Neuronal stem cell (in vitro differentiated cells): ENCODE data around the gene PBX4.

ENCODE experiments used
- DNase-seq: peaks from one replicate; pipeline ENCODE4 v3.0.0-alpha.2; 2013; ENCODE audit warnings: low spot score
- H2AFZ ChIP-seq: one replicate; pipeline ENCODE4 v1.6.1; 2013; ENCODE audit warnings: mild to moderate bottlenecking, low read length, inconsistent platforms
- H2AK5ac ChIP-seq: 2 replicates; pipeline ENCODE4 v1.6.1; 2013; ENCODE audit warnings: low read depth, mild to moderate bottlenecking, inconsistent platforms, low read length, moderate library complexity, mixed read lengths
- H2BK120ac ChIP-seq: 2 replicates; pipeline ENCODE4 v1.6.1; 2013; ENCODE audit warnings: low read depth, mild to moderate bottlenecking, inconsistent platforms, low read length, moderate library complexity, mixed read lengths
- H2BK12ac ChIP-seq: one replicate; pipeline ENCODE4 v1.6.1; 2013; ENCODE audit warnings: low read length, inconsistent platforms
- H2BK15ac ChIP-seq: 2 replicates; pipeline ENCODE4 v1.6.1; 2013; ENCODE audit warnings: mild to moderate bottlenecking, low read length, inconsistent platforms, mixed read lengths
- H2BK5ac ChIP-seq: one replicate; pipeline ENCODE4 v1.6.1; 2013; ENCODE audit warnings: inconsistent platforms, mild to moderate bottlenecking, low read length, moderate library complexity
- H3K14ac ChIP-seq: one replicate; pipeline ENCODE4 v1.6.1; 2013; ENCODE audit warnings: low read length, inconsistent platforms
- H3K18ac ChIP-seq: 2 replicates; pipeline ENCODE4 v1.6.1; 2013; ENCODE audit warnings: low read length, inconsistent platforms
- H3K23ac ChIP-seq: 2 replicates; pipeline ENCODE4 v1.6.1; 2013; ENCODE audit warnings: low read depth, mild to moderate bottlenecking, mixed read lengths, low read length, inconsistent platforms; ENCODE audit not compliant: poor library complexity
- H3K27ac ChIP-seq: replicated peaks from 3 replicates; pipeline ENCODE4 v1.5.1; 2013; ENCODE audit warnings: low read length, inconsistent platforms
- H3K27me3 ChIP-seq, 3 experiments: 2 replicates each; pipeline ENCODE4 v1.6.1; 2013; ENCODE audit warnings: low read length in 3 of 3, mild to moderate bottlenecking in 2 of 3, inconsistent platforms in 1 of 3, low read depth in 1 of 3, mixed read lengths in 1 of 3, moderate library complexity in 1 of 3; ENCODE audit not compliant: control insufficient read depth in 3 of 3, insufficient read depth in 3 of 3
- H3K36me3 ChIP-seq, 2 donors: replicated peaks in 1 of 2; 2 replicates each; pipeline ENCODE4 v1.6.1; 2013; ENCODE audit warnings: low read length in 2 of 2; ENCODE audit not compliant: control insufficient read depth in 2 of 2, insufficient read depth in 2 of 2
- H3K4ac ChIP-seq: 2 replicates; pipeline ENCODE4 v1.6.1; 2013; ENCODE audit warnings: inconsistent platforms, mild to moderate bottlenecking, low read length, moderate library complexity
- H3K4me1 ChIP-seq, 2 donors: 1 replicate in 1 of 2; 2 replicates in 1 of 2; pipeline ENCODE4 v1.6.1; 2013; ENCODE audit warnings: low read length in 2 of 2, low read depth in 1 of 2; ENCODE audit not compliant: control insufficient read depth in 2 of 2, insufficient read depth in 1 of 2
- H3K4me2 ChIP-seq: one replicate; pipeline ENCODE4 v1.6.1; 2013; ENCODE audit warnings: mild to moderate bottlenecking, low read length, inconsistent platforms; ENCODE audit not compliant: insufficient read depth, poor library complexity, severe bottlenecking
- H3K4me3 ChIP-seq, 2 donors: 2 replicates each; pipeline ENCODE4 v1.5.1; 2013; ENCODE audit warnings: low read length in 2 of 2, mild to moderate bottlenecking in 2 of 2, inconsistent platforms in 1 of 2, moderate library complexity in 1 of 2
- H3K79me1 ChIP-seq: one replicate; pipeline ENCODE4 v1.6.1; 2013; ENCODE audit warnings: low read depth, mild to moderate bottlenecking, inconsistent platforms, low read length, moderate library complexity
- H3K9ac ChIP-seq: one replicate; pipeline ENCODE4 v1.6.1; 2013; ENCODE audit warnings: mild to moderate bottlenecking, low read depth, low read length, inconsistent platforms; ENCODE audit not compliant: poor library complexity
- H3K9me3 ChIP-seq, 2 donors: replicated peaks in 1 of 2; 2 replicates each; pipeline versions ENCODE3 to v1.6.1; 2013; ENCODE audit warnings: low read length in 2 of 2, mild to moderate bottlenecking in 2 of 2, inconsistent platforms in 1 of 2, low read depth in 1 of 2, mixed read lengths in 1 of 2, moderate library complexity in 1 of 2; ENCODE audit not compliant: control insufficient read depth in 2 of 2, insufficient read depth in 1 of 2
- H4K8ac ChIP-seq: one replicate; pipeline ENCODE4 v1.6.1; 2013; ENCODE audit warnings: low read depth, mild to moderate bottlenecking, inconsistent platforms, low read length, moderate library complexity
- H4K91ac ChIP-seq: one replicate; pipeline ENCODE4 v1.6.1; 2013; ENCODE audit warnings: low read length, low read depth, mild to moderate bottlenecking, inconsistent platforms; ENCODE audit not compliant: poor library complexity
- WGBS, 2 donors: extraction: QIAGEN DNeasy Blood & Tissue Kit; methylation state at CpG; one replicate each; pipeline ENCODE4 v1.1.7; 2013; ENCODE audit warnings: missing lambda C conversion rate in 2 of 2, mixed read lengths in 1 of 2; ENCODE audit not compliant: insufficient read length in 2 of 2, insufficient replicate concordance in 1 of 2; ENCODE audit errors: extremely low coverage in 2 of 2; 5-methylcytosine and 5-hydroxymethylcytosine counted together

Gene PBX4

DNA sequence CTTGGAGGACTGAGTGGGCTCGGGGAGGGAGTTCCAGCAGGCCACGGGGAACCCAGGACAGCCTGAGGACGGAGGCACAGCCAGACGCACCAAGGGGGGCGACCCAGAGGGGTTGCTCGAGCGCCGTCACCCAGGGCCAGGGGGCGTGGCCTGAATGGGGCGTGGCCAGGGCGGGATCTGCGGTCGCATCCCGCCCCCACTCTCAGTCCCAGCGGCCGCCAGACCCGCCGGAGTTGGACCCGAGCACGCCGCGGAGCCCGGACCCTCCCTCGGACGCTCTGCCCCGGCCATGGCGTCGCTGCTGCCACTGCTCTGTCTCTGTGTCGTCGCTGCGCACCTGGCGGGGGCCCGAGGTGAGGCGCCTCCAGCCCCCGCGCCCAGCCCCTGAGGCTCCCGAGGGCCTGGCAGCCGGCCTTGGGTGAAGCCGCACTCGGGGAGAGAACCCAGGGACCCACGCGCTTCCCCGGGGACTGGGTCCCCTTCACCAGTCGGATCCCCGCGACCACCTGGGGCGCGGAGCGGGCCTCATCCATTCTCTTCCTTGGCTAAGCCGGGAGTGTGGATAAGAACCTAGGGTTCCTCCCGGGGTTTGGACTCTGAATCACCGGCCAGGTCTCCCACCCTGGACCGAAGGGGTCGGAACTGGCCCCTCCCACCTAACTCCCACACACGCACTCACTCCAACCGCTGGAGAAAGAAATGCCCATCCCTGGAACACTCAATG lies 80.3 kb downstream of the PBX4 start, which contains the start of gene CILP2:
TSS of gene CILP2 (plus strand) at position 205 of the 724 bp plus-strand sequence. CDS start at position 290, 85 bp downstream.
- Histone ChIP-seq H3K9me3 (peaks cover 0 to 1% of the 10 kb centered on the region in 2 donors), H4K8ac (no peak within 1 kb of the TSS), H2BK120ac (peak within 1 kb of the TSS; percentile 63), H3K9ac (peak within 1 kb of the TSS; percentile 92), H3K18ac (peak within 1 kb of the TSS; percentile 91), H2BK15ac (no peak within 1 kb of the TSS), H3K79me1 (peaks cover 2% of the 10 kb centered on the region), H3K4ac (peak within 1 kb of the TSS; percentile 67), H3K4me1 (peaks cover 0 to 7% of the 10 kb centered on the region in 2 donors), H3K4me2 (peak within 1 kb of the TSS; percentile 91), H3K23ac (peak within 1 kb of the TSS; percentile 81), H4K91ac (no peak within 1 kb of the TSS), H2AK5ac (peak within 1 kb of the TSS; percentile 90), H3K4me3 (peak within 1 kb of the TSS in 1 of 2 donors; percentile 78), H2AFZ (no peak within 1 kb of the TSS), H3K27ac (no peak within 1 kb of the TSS), H2BK12ac (no peak within 1 kb of the TSS), H3K27me3 (peaks cover 0 to 25% (median 0%) of the 10 kb centered on the region in 3 experiments), H3K36me3 (peaks cover 0 to 10% of the 10 kb centered on the region in 2 donors), H2BK5ac (peak within 1 kb of the TSS; percentile 39), H3K14ac (peak within 1 kb of the TSS; percentile 63)
- peak; percentile 50 for DNase-seq
- WGBS, 2 donors: no CpG with 5 or more reads among the region's 56 CpGs

DNA sequence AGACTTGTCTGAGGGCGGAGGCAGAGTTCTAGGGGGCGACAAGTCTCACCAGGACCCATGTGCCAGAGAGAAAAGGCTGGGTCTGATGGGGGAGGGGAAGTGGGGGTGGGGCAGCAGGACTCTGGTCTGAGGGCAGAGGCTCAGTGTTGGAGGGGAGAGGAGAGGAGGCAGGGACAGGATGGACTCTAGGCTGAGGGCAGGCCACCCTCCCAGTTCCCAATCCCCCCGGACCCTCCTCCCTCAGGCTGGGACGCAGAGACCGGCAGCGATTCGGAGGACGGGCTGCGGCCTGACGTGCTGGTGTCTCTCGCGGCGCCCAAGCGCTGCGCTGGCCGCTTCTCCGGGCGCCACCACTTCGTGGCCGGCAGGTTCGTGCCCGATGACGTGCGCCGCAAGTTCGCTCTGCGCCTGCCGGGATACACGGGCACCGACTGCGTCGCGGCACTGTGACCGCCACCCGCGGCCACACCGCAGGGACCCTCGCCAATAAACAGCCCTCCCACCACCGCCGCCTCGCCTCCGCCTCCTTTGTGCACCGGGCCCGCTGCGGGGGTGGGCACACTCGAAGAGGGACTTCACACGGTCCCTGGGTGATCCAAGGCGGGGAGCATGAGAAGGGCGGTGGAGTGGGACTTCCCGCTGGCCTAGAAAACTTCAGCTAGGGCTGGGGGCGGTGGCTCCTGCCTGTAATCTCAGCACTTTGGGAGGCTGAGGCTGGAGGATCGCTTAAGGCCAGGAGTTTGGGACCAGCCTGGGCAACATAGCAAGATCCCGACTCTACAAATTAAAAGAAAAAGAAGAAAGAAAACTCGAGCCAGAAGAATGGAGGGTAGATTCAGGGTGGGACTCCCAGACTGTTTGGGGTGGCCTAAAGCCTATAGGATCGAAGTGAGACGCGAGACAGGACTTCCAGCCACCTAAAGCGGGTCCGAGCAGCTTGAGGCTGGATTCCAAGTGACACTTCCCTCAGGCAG lies 81.1 kb downstream of the PBX4 start:
- H2BK5ac ChIP-seq: peak overlapping the region; percentile 39
- H2BK15ac ChIP-seq: no peak overlapping the region
- no peak overlapping the region for H2BK12ac ChIP-seq
- no peak overlapping the region for H3K14ac ChIP-seq
- H2BK120ac ChIP-seq: no peak overlapping the region
- no peak overlapping the region for H4K91ac ChIP-seq
- peaks cover 2% of the 10 kb centered on the region for H3K79me1 ChIP-seq
- no peak overlapping the region for H2AFZ ChIP-seq
- peak overlapping the region; percentile 81 for H3K23ac ChIP-seq
- H3K4me1 ChIP-seq: peaks cover 0 to 12% of the 10 kb centered on the region in 2 donors
- WGBS, 2 donors: no CpG with 5 or more reads among the region's 59 CpGs
- no peak overlapping the region for H3K9ac ChIP-seq
- peaks cover 0 to 1% of the 10 kb centered on the region in 2 donors for H3K9me3 ChIP-seq
- peaks cover 0 to 25% (median 0%) of the 10 kb centered on the region in 3 experiments for H3K27me3 ChIP-seq
- H3K4ac ChIP-seq: no peak overlapping the region
- DNase-seq: no peak
- H4K8ac ChIP-seq: no peak overlapping the region
- H3K36me3 ChIP-seq: peaks cover 2 to 14% of the 10 kb centered on the region in 2 donors
- peak overlapping the region; percentile 91 for H3K4me2 ChIP-seq
- no peak overlapping the region for H3K4me3 ChIP-seq
- peak overlapping the region; percentile 58 for H2AK5ac ChIP-seq
- peak overlapping the region; percentile 53 for H3K18ac ChIP-seq
- no peak overlapping the region for H3K27ac ChIP-seq

DNA sequence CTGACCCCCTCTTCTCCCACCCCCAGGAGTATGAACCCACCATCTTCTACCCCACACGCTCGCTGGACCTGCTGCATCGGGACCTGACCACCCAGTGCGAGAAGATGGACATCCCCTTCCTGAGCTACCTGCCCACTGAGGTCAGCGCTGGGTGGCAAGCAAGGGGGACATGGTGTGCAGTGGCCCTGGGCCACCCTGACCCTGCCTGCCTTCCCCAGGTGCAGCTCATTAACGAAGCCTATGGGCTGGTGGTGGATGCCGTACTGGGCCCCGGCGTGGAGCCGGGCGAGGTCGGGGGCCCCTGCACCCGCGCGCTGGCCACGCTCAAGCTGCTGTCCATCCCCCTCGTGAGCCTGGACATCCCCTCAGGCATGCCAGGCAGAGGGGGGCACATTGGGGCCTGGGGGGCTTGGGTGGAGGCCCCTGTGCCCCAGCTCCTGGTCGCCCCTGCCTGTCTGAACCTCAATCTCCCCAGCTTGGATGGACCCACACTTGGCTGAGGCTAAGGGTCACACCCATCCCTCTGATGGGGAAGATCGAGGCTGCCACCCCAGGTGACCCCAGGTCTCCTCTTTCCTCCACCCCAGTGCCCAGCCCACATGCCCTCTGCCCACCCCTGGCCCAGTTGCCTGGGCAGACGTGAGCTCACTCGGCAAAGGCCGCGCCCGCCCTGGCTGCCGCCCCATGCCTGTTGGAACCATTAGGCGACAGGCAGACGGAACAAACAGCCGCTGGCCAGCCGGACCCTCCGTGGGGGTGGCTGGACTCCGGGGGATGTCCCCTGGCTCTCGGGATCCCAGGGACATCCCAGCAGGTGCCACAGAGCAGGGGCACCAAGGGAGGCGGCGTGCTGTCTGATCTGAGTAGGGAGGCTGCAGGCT lies 82.9 kb downstream of the PBX4 start:
- Histone ChIP-seq H3K23ac (peak overlapping the region; percentile 0), H3K9me3 (peaks cover 0 to 1% of the 10 kb centered on the region in 2 donors), H3K27ac (no peak overlapping the region), H2AFZ (no peak overlapping the region), H2BK120ac (no peak overlapping the region), H3K4me3 (no peak overlapping the region), H3K27me3 (peaks cover 0 to 16% (median 0%) of the 10 kb centered on the region in 3 experiments), H2AK5ac (no peak overlapping the region), H3K14ac (no peak overlapping the region), H4K8ac (peak overlapping the region; percentile 65), H2BK12ac (peak overlapping the region; percentile 10), H3K18ac (peak overlapping the region; percentile 48), H3K4me2 (no peak overlapping the region), H2BK5ac (no peak overlapping the region), H3K4me1 (peaks cover 0 to 13% of the 10 kb centered on the region in 2 donors), H3K79me1 (peaks cover 3% of the 10 kb centered on the region), H3K9ac (no peak overlapping the region), H2BK15ac (no peak overlapping the region), H3K36me3 (peaks cover 4 to 29% of the 10 kb centered on the region in 2 donors), H3K4ac (peak overlapping the region; percentile 23), H4K91ac (no peak overlapping the region)
- no peak for DNase-seq
- WGBS, 2 donors: no CpG with 5 or more reads among the region's 34 CpGs
